HL-60 (cell line): ENCODE results near the gene APOE.
A peak's percentile ranks its signal among the peaks of the same experiment; 100 is the strongest.
"Not testable (repeated sequence)": the region's sequence is repeated elsewhere in the genome, so short reads cannot be mapped to it uniquely, and the experiment has no call there.

ENCODE experiments used
- DNase-seq, 2 experiments: peaks; one replicate each; pipeline ENCODE4 v3.0.0-alpha.2; 2010 to 2020; ENCODE audit warnings: low read depth in 1 of 2, low spot score in 1 of 2
- H3K27ac ChIP-seq: fragments of 250-450 bp; sonication (Bioruptor Pico); replicated peaks from 2 replicates; pipeline ENCODE4 v1.5.1; 2020; ENCODE audit warnings: mild to moderate bottlenecking, moderate library complexity
- H3K27me3 ChIP-seq: fragments of 250-450 bp; sonication (Bioruptor Pico); 2 replicates; pipeline ENCODE4 v1.5.1; 2021; ENCODE audit warnings: mild to moderate bottlenecking, moderate library complexity; ENCODE audit not compliant: insufficient read depth, poor library complexity, severe bottlenecking
- H3K4me3 ChIP-seq: replicated peaks from 2 replicates; pipeline ENCODE4 v1.5.1; 2011; ENCODE audit warnings: mild to moderate bottlenecking, control low read depth, low read length; ENCODE audit not compliant: insufficient read depth
- CTCF ChIP-seq: IDR thresholded peaks from one replicate; pipeline ENCODE4 v1.5.1; 2011; ENCODE audit warnings: low read length, control low read depth, inconsistent platforms; ENCODE audit not compliant: insufficient read depth
- GABPA ChIP-seq: IDR thresholded peaks from 2 replicates; pipeline ENCODE4 v1.6.1; 2012; ENCODE audit warnings: low read depth
- POLR2AphosphoS5 ChIP-seq: IDR thresholded peaks from 2 replicates; pipeline ENCODE4 v1.6.1; 2012; ENCODE audit warnings: low read depth
- REST ChIP-seq: IDR thresholded peaks from 2 replicates; pipeline ENCODE4 v1.6.1; 2012; ENCODE audit warnings: low read depth; ENCODE audit not compliant: insufficient replicate concordance
- SPI1 ChIP-seq: IDR thresholded peaks from 2 replicates; pipeline ENCODE4 v1.6.1; 2012; ENCODE audit warnings: low read depth, mild to moderate bottlenecking, borderline replicate concordance

The APOE gene

GRCh38 chr19:44924243-44924725 is 18.7 kb downstream of the APOE start:
- TF ChIP-seq REST (no peak), SPI1 (no peak), CTCF (no peak), POLR2AphosphoS5 (no peak), GABPA (no peak)
- no peak for DNase-seq
- no peaks in the 10 kb centered on the region for H3K27me3 ChIP-seq
- no peak overlapping the region for H3K4me3 ChIP-seq
- H3K27ac ChIP-seq: peak overlapping the region; percentile 45

- Histone ChIP-seq H3K27me3 (no peaks in the 10 kb centered on the region), H3K27ac (no peak overlapping the region; the same call in 1 of the 2 replicates), H3K4me3 (no peak overlapping the region)
- DNase-seq: peak; percentile 64 to 92
- TF ChIP-seq POLR2AphosphoS5 (0 out of 2 replicates have a peak, but pooled peaks have one; percentile 29), SPI1 (no peak)
Observed at GRCh38 chr19:44925114-44925891, 19.7 kb downstream of the APOE start.

- not testable (repeated sequence) for DNase-seq, H3K27ac ChIP-seq, H3K4me3 ChIP-seq, H3K27me3 ChIP-seq
Observed at GRCh38 chr19:44926245-44927077, 20.9 kb downstream of the APOE start.

- no peak overlapping the region for H3K4me3 ChIP-seq
- no peaks in the 10 kb centered on the region for H3K27me3 ChIP-seq
- no peak for DNase-seq
Observed at GRCh38 chr19:44927746-44928145, 22.1 kb downstream of the APOE start.

More at GRCh38 chr19:44927746-44928145, 22.1 kb downstream of the APOE start:
- H3K27ac ChIP-seq: no peak overlapping the region
- no peak for TF ChIP-seq REST
- no peak for TF ChIP-seq CTCF
- no peak for TF ChIP-seq GABPA
- no peak for TF ChIP-seq POLR2AphosphoS5
- no peak for TF ChIP-seq SPI1
